ENCODE measurements around the gene FBN2.
"Not testable (repeated sequence)": the region's sequence is repeated elsewhere in the genome, so short reads cannot be mapped to it uniquely, and the experiment has no call there.

The FBN2 gene

GRCh38 chr5:128349044-128349858 lies 188.8 kb downstream of the FBN2 start:
- no peak for DNase-seq

GRCh38 chr5:128346038-128346437 lies 192.0 kb downstream of the FBN2 start:
- no peak for DNase-seq

GRCh38 chr5:128345247-128345646 lies 192.8 kb downstream of the FBN2 start:
- DNase-seq: no peak

- DNase-seq: no peak
These were observed 194.9 kb downstream of the FBN2 start for GRCh38 chr5:128343168-128343567.

GRCh38 chr5:128341056-128341455 lies 197.0 kb downstream of the FBN2 start:
- DNase-seq: no peak

GRCh38 chr5:128340648-128341047 lies 197.4 kb downstream of the FBN2 start:
- DNase-seq: no peak

- no peak for DNase-seq
These were observed 198.5 kb downstream of the FBN2 start for GRCh38 chr5:128339585-128339984.

- DNase-seq: no peak
These were observed 199.4 kb downstream of the FBN2 start for GRCh38 chr5:128338649-128339048.

- DNase-seq: no peak
These were observed 202.7 kb downstream of the FBN2 start for GRCh38 chr5:128335339-128335738.

- no peak for DNase-seq
These were observed 203.9 kb downstream of the FBN2 start for GRCh38 chr5:128334010-128334716.

- no peak for DNase-seq
These were observed 206.8 kb downstream of the FBN2 start for GRCh38 chr5:128331261-128331660.

- DNase-seq: no peak
These were observed 208.6 kb downstream of the FBN2 start for GRCh38 chr5:128329386-128329939.

GRCh38 chr5:128328446-128328845 lies 209.6 kb downstream of the FBN2 start:
- no peak for DNase-seq

- DNase-seq: no peak
These were observed 210.0 kb downstream of the FBN2 start for GRCh38 chr5:128328007-128328406.

GRCh38 chr5:128321418-128321817 lies 216.6 kb downstream of the FBN2 start:
- DNase-seq: not testable (repeated sequence)

GRCh38 chr5:128318691-128319090 lies 219.4 kb downstream of the FBN2 start:
- no peak for DNase-seq

GRCh38 chr5:128317481-128317880 lies 220.6 kb downstream of the FBN2 start:
- no peak for DNase-seq

GRCh38 chr5:128315671-128316070 lies 222.4 kb downstream of the FBN2 start:
- no peak for DNase-seq

GRCh38 chr5:128305341-128305740 lies 232.7 kb downstream of the FBN2 start:
- DNase-seq: no peak

- DNase-seq: no peak
These were observed 233.3 kb downstream of the FBN2 start for GRCh38 chr5:128304791-128305190.

GRCh38 chr5:128304088-128304487 lies 234.0 kb downstream of the FBN2 start:
- no peak for DNase-seq

GRCh38 chr5:128303593-128303992 lies 234.5 kb downstream of the FBN2 start:
- no peak for DNase-seq

GRCh38 chr5:128300181-128300580 lies 237.9 kb downstream of the FBN2 start:
- no peak for DNase-seq

Data from DMS79 treated with DMSO at 0.1 percent for 48 hours (cell line).